Limb (tissue), 2 donors: Measurements from ENCODE around the gene PGLYRP4.

Experiments
- DNase-seq, 2 donors: peaks; one replicate each; pipeline ENCODE4 v3.0.0-alpha.2; 2016; ENCODE audit errors: extremely low spot score in 2 of 2

The PGLYRP4 gene, protein sequence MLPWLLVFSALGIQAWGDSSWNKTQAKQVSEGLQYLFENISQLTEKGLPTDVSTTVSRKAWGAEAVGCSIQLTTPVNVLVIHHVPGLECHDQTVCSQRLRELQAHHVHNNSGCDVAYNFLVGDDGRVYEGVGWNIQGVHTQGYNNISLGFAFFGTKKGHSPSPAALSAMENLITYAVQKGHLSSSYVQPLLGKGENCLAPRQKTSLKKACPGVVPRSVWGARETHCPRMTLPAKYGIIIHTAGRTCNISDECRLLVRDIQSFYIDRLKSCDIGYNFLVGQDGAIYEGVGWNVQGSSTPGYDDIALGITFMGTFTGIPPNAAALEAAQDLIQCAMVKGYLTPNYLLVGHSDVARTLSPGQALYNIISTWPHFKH

DNA sequence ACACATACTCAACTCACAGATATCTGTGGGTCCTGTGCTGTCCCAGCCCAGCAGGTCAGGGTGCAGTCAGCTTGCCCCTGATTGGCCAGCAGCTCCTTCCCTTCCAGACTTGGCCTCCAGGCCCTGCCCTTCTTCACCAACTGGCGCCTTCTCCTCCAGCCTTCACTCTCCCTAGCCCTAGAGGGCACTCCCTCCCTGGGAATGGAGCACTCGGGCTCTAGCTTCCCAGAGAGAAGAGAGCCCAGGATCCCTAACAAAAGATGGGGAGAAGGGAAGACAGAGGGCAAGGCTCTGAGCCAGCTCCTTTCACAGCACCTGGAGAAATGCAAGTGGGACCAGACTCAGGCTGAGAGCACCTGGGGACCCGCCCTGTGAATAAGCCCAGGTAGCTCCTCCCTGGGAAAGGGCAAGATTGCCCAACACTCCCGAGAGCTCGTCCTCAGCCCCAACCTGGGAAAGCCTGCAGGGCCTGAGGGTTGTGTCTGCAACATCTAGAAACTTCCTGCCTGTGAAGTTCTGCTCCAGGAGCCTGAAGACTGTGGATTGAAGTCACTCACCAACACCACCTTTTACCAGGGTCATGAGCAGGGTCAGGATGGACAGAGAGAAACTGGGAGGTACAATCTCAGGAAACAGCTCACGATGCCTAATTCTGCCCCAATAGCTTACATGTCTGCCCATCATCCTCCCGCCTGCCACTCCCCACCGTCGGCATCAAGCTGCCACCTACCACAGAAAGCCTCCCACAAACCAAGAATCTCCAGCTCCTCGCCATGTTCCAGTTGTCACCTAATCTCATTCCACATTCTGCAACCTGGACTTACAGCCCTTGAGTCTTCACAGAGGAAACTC lies at the start of gene PGLYRP4:
PGLYRP4 (minus strand) TSS at position 331 of the 852 bp plus-strand sequence. CDS start 909 bp downstream, outside the sequence.
- DNase-seq, result no peak

DNA sequence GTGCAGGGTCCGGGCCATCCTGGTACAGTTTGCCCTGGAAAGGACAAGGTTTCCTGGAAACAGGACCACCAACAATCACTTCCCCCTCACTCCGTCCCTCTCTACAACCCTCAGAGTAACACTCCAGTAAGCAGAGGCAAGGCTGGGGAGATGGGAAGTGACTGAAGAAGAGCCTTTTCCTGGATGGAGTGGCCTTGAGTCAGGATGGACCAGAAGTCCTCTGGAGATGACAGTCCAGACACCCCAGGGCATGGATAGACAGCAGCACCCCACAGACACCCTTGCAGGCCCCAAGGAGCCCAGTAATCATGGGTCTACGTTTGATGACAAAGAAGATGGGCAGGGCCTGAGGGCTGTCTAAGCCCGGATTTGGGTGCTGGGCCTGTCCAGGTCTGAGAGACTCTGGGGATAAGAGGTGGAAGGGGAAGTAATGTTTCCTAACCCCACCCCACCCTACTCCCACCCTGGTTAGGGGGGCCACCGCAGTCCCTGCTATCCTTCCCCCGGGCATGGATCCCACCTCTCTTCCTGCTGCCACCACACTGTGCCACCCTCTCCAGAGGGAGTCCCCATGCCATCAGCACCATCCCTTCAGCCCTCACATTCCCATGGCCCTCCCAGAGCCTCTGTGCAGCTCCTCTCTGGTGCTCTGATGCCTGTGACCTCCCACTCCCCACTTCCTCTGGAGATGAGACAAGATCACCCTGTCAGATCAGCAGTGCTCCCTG lies 49.4 kb upstream of the PGLYRP4 start:
- no peak for DNase-seq

GRCh38 chr1:153397051-153397923 lies 48.6 kb upstream of the PGLYRP4 start:
- no peak for DNase-seq

GRCh38 chr1:153396461-153396860 lies 47.8 kb upstream of the PGLYRP4 start:
- no peak for DNase-seq

DNA sequence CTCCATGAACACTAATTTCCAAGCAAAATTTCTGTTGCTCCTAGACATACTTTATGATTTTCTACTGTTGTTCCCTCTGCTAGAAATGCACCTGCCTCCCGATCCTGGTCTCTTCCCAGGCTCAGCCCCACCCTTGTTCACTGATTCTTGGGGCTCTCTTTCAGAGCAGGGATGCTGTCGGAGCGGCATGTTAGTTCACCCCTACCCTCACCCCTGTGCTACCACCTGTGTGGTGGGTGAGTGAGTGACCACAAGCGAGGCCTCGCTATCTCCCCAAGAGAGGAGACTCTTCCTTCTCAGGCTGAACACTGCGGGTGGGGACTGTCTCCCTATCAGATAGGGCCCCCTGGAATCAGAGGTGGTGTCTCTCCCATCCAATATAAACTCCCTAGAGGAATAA lies 47.1 kb upstream of the PGLYRP4 start:
- no peak for DNase-seq

- no peak for DNase-seq
Observed at GRCh38 chr1:153395136-153395685, 46.6 kb upstream of the PGLYRP4 start.

DNA sequence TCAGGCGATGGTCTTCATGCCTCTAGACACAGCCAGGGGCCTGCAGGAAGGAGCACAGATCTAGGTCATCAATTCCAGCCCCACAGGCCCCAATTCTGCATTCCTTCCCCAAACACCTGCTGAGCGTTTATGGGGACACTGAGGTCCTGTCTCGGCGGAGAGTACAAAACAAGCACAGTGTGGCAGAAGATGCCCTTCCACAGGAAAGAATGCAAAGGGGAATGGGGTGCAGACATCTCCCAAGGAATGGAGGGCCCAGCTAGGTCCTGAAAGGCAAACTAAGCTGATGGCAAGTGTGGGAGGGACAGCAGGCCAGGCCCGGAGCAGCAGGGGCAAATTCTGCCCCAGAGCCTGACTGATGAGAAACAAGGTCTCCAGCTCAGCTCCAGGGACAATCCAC lies 45.8 kb upstream of the PGLYRP4 start:
- no peak for DNase-seq

- no peak for DNase-seq
Observed at GRCh38 chr1:153393926-153394325, 45.3 kb upstream of the PGLYRP4 start.

DNA sequence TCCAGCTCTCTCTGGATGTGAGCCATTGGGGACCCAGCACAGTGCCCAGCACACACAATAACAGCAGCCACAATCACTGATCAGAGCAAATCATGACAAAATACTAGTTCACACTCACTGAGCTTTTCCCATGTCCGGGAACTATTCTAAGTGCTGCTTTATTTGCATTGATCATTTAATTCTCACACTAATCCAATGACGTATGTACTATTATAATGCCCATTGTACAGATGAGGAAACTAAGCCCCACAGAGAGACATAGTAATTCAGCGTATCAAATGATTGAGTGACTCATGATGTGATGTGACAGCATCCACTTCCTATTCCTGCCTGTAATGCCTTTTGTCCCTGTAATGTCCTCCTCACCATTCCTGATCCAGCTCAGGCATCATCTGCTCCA lies 44.2 kb upstream of the PGLYRP4 start:
- DNase-seq, result no peak

- no peak for DNase-seq
Observed at GRCh38 chr1:153392258-153392657, 43.6 kb upstream of the PGLYRP4 start.

GRCh38 chr1:153390938-153391710 lies 42.5 kb upstream of the PGLYRP4 start, which contains the start of gene S100A8:
S100A8 (minus strand) TSS chr1:153391073; CDS start chr1:153390535, 538 bp downstream.
- DNase-seq, result no peak

DNA sequence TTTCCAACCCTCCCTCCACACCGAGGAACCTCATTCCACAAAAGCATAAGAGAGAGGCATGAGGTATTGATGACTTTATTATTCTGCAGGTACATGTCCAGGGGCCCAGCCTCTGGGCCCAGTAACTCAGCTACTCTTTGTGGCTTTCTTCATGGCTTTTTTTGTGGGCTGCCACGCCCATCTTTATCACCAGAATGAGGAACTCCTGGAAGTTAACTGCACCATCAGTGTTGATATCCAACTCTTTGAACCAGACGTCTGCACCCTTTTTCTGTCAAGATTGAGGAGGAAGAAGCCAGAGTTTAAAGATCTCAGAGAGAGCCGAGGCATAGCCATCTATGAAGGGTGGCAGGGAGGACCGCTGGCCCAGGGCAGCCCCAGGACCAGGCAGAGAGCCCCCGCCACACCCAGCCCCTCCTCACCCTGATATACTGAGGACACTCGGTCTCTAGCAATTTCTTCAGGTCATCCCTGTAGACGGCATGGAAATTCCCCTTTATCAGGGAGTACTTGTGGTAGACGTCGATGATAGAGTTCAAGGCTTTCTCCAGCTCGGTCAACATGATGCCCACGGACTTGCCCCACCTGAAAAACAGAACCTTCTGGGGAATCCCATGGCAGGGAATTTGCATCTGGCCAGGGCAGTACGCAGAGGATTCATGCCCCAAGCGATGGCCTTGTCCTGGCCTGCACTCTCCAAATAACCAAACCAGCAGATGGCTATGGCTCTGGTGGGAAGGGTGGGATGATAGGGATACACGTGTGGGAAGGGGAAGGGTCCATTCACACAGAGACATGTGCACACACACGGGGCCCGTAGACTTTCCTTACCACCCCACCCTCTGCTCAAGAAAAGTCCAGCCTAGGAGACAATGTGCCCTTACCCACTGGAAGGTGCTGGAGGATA lies 41.6 kb upstream of the PGLYRP4 start:
- DNase-seq, result no peak

- DNase-seq, result no peak
Observed at GRCh38 chr1:153389401-153389800, 40.8 kb upstream of the PGLYRP4 start.

GRCh38 chr1:153387785-153388184 lies 39.1 kb upstream of the PGLYRP4 start:
- DNase-seq, result no peak

GRCh38 chr1:153387001-153387400 lies 38.4 kb upstream of the PGLYRP4 start:
- DNase-seq, result no peak

DNA sequence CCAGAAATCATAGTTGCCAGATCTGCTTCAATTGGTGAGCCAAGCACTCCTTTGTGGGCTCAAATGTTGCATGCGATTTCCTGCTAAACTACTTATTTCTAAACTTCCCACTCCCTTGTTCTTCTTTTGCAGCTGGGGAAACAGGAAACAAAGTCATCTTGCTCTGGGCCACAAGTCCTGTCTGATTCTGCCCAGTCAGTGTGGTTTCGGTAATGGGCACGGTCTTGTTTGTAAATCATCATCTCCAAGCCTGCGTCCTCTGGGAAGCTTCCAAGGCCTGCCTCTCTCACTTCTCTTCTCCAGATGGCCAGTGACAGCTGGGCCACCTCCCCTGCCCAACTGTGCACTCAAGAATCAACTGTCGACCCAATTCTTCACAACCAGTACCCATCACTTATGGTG lies 37.9 kb upstream of the PGLYRP4 start:
- no peak for DNase-seq

DNA sequence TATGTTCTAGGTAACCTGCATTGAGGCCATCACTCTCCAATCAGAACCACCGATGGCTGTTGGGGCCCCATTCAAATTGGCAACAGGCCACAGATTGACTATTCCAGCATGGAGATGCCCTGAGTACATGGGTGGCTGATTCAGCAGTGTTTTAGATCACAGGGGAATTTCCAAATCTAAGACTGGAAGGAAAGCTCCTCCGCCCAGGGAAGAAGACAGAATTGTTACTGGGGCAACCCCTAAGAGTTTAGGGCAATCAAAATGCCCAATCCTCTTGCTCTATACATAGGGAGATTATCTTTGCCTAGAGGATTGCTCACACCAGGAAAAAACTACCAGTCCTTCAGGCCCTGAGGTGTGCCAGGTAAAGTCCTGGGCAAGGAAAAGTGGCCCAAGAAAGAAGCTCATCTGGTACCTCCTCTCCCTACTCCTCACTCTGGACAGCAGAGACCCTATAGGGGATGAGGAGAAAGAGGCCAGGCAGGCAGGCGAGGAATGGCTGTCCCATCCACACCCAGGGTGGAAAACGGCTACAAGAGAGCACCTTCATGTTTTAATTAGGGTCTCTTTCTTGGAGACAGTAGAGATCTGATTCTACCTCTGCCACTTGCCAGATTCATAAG lies 36.4 kb upstream of the PGLYRP4 start:
- DNase-seq, result no peak

GRCh38 chr1:153380711-153381110 lies 32.1 kb upstream of the PGLYRP4 start:
- DNase-seq, result no peak
